Mesendoderm (in vitro differentiated cells): ENCODE measurements around the gene CCSER1.

Source experiments
- DNase-seq: peaks from one replicate; pipeline ENCODE4 v3.0.0; 2013
- H2AK5ac ChIP-seq: 2 replicates; pipeline ENCODE4 v1.6.1; 2013; ENCODE audit warnings: low read length, inconsistent platforms
- H2BK120ac ChIP-seq: 2 replicates; pipeline ENCODE4 v1.6.1; 2013; ENCODE audit warnings: low read depth, mild to moderate bottlenecking, low read length, moderate library complexity, mixed read lengths
- H2BK15ac ChIP-seq: replicated peaks from 2 replicates; pipeline ENCODE4 v1.6.1; 2013; ENCODE audit warnings: low read depth, mild to moderate bottlenecking, moderate library complexity
- H2BK5ac ChIP-seq: 2 replicates; pipeline ENCODE4 v1.6.1; 2013; ENCODE audit warnings: low read length, inconsistent platforms
- H3K18ac ChIP-seq: 2 replicates; pipeline ENCODE4 v1.6.1; 2013; ENCODE audit warnings: mild to moderate bottlenecking, low read length, mixed read lengths
- H3K23ac ChIP-seq: one replicate; pipeline ENCODE4 v1.6.1; 2013; ENCODE audit warnings: low read length
- H3K27ac ChIP-seq: 2 replicates; pipeline ENCODE4 v1.5.1; 2013; ENCODE audit warnings: low read depth, mild to moderate bottlenecking, inconsistent platforms, low read length, moderate library complexity
- H3K27me3 ChIP-seq: 2 replicates; pipeline ENCODE4 v1.6.1; 2013; ENCODE audit warnings: low read length, control low read depth, mild to moderate bottlenecking, inconsistent platforms; ENCODE audit not compliant: insufficient read depth, poor library complexity
- H3K36me3 ChIP-seq: 2 replicates; pipeline ENCODE4 v1.6.1; 2013; ENCODE audit warnings: low read length, inconsistent platforms; ENCODE audit not compliant: control insufficient read depth, insufficient read depth
- H3K4ac ChIP-seq: one replicate; pipeline ENCODE4 v1.6.1; 2013; ENCODE audit warnings: low read depth, mild to moderate bottlenecking, low read length, moderate library complexity
- H3K4me1 ChIP-seq: 2 replicates; pipeline ENCODE4 v1.6.1; 2013; ENCODE audit warnings: low read depth, low read length, inconsistent platforms; ENCODE audit not compliant: control insufficient read depth
- H3K4me2 ChIP-seq: 2 replicates; pipeline ENCODE4 v1.6.1; 2013; ENCODE audit warnings: low read length
- H3K4me3 ChIP-seq: 2 replicates; pipeline ENCODE4 v1.5.1; 2013; ENCODE audit warnings: mild to moderate bottlenecking, low read length
- H3K56ac ChIP-seq: one replicate; pipeline ENCODE4 v1.6.1; 2013; ENCODE audit warnings: low read length
- H3K79me1 ChIP-seq: 2 replicates; pipeline ENCODE4 v1.6.1; 2013; ENCODE audit warnings: low read length, inconsistent platforms
- H3K79me2 ChIP-seq: 2 replicates; pipeline ENCODE4 v1.6.1; 2013; ENCODE audit warnings: mild to moderate bottlenecking, low read length; ENCODE audit not compliant: control insufficient read depth, insufficient read depth
- H3K9ac ChIP-seq: 2 replicates; pipeline ENCODE4 v1.6.1; 2013; ENCODE audit warnings: low read length, inconsistent platforms
- H4K5ac ChIP-seq: one replicate; pipeline ENCODE4 v1.6.1; 2013; ENCODE audit warnings: low read length
- H4K8ac ChIP-seq: one replicate; pipeline ENCODE4 v1.6.1; 2013; ENCODE audit warnings: low read depth, mild to moderate bottlenecking, control low read depth, low read length, moderate library complexity
- whole genome bisulfite sequencing: extraction: QIAGEN DNeasy Blood & Tissue Kit; methylation state at CpG from one replicate; pipeline ENCODE4 v1.1.7; 2013; ENCODE audit warnings: low lambda C conversion rate, missing lambda C conversion rate; ENCODE audit not compliant: insufficient coverage; ENCODE audit errors: extremely low coverage; 5-methylcytosine and 5-hydroxymethylcytosine counted together

CCSER1 gene

GRCh38 chr4:91118597-91118996, 991.4 kb downstream of the CCSER1 start:
- Histone ChIP-seq H3K4me1 (no peaks in the 10 kb centered on the region), H2BK5ac (no peak overlapping the region), H2BK120ac (no peak overlapping the region), H3K79me1 (no peaks in the 10 kb centered on the region), H3K18ac (no peak overlapping the region), H3K79me2 (no peaks in the 10 kb centered on the region), H3K4me2 (no peak overlapping the region), H2BK15ac (no peak overlapping the region), H3K36me3 (no peaks in the 10 kb centered on the region), H3K9ac (no peak overlapping the region), H3K56ac (no peak overlapping the region), H4K8ac (no peak overlapping the region), H4K5ac (no peak overlapping the region), H3K4me3 (no peak overlapping the region), H3K4ac (no peak overlapping the region), H3K27me3 (no peaks in the 10 kb centered on the region), H2AK5ac (no peak overlapping the region), H3K27ac (no peak overlapping the region), H3K23ac (no peak overlapping the region)
- DNase-seq, result no peak

DNA sequence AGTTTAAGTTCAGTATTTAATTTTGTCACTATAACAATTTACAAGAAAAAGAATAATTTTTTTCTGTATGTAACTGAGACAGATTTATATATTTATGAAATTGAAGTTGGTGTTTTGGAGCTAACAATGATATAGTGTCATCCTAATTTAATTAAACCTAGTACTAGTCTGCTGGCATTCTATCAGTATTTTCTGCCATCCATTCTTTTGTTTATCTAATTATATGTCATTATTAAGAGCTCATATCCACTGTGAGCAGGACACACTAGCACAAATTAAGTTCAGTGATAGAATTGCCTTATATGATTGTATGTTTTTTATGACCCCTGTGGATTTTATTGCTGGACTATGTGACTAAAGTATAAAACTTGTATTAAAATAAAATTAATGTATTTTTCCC, 996.5 kb downstream of the CCSER1 start:
- Histone ChIP-seq H2BK5ac (no peak overlapping the region), H2AK5ac (no peak overlapping the region), H3K4me3 (no peak overlapping the region), H3K4me1 (peaks cover 3% of the 10 kb centered on the region), H2BK120ac (no peak overlapping the region), H3K79me1 (no peaks in the 10 kb centered on the region), H3K18ac (no peak overlapping the region), H2BK15ac (no peak overlapping the region), H3K4me2 (no peak overlapping the region), H4K5ac (no peak overlapping the region), H3K27ac (no peak overlapping the region), H3K56ac (no peak overlapping the region), H3K36me3 (no peaks in the 10 kb centered on the region), H3K4ac (no peak overlapping the region), H3K27me3 (no peaks in the 10 kb centered on the region), H3K79me2 (no peaks in the 10 kb centered on the region), H3K9ac (no peak overlapping the region), H3K23ac (no peak overlapping the region), H4K8ac (no peak overlapping the region)
- DNase-seq, result no peak

DNA sequence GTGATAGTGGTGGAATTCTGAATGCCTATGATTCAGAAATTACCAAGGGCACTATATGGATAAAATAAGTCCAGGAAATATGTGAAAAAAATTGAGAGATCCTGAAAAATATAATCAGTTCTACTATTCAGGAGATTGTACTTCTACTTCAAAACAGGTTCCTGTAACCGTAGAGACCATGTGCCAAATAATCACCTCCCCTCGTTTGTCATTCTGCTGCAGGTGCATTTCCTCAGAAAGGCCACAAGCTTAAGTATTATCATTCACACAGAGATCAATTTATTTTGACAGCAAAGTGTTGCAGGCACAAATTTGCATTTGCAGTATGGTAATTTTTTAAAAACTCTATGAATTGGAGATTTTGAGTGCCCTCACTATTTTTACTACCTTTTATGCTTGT, 1000.0 kb downstream of the CCSER1 start:
- Histone ChIP-seq H3K4me3 (no peak overlapping the region), H3K4me1 (peaks cover 3% of the 10 kb centered on the region), H3K4ac (no peak overlapping the region), H3K27me3 (no peaks in the 10 kb centered on the region), H4K8ac (no peak overlapping the region), H3K18ac (no peak overlapping the region), H3K27ac (no peak overlapping the region), H2BK15ac (peak overlapping the region; percentile 64), H3K9ac (no peak overlapping the region), H2BK120ac (no peak overlapping the region), H3K79me1 (no peaks in the 10 kb centered on the region), H2AK5ac (no peak overlapping the region), H3K79me2 (no peaks in the 10 kb centered on the region), H3K36me3 (no peaks in the 10 kb centered on the region), H4K5ac (no peak overlapping the region), H2BK5ac (no peak overlapping the region), H3K23ac (no peak overlapping the region), H3K4me2 (no peak overlapping the region), H3K56ac (no peak overlapping the region)
- no peak for DNase-seq
- no CpG with 5 or more reads among the region's 2 CpGs for WGBS

GRCh38 chr4:91127831-91128230, 1000.6 kb downstream of the CCSER1 start:
- Histone ChIP-seq H3K4me2 (no peak overlapping the region), H3K36me3 (no peaks in the 10 kb centered on the region), H3K4me1 (peaks cover 3% of the 10 kb centered on the region), H3K4ac (no peak overlapping the region), H2BK15ac (no peak overlapping the region), H4K8ac (no peak overlapping the region), H2BK5ac (no peak overlapping the region), H2BK120ac (no peak overlapping the region), H3K79me1 (no peaks in the 10 kb centered on the region), H3K9ac (no peak overlapping the region), H3K79me2 (no peaks in the 10 kb centered on the region), H4K5ac (no peak overlapping the region), H3K23ac (no peak overlapping the region), H3K27me3 (no peaks in the 10 kb centered on the region), H3K56ac (no peak overlapping the region), H2AK5ac (no peak overlapping the region), H3K18ac (no peak overlapping the region), H3K27ac (no peak overlapping the region), H3K4me3 (no peak overlapping the region)
- WGBS, result no CpG with 5 or more reads among the region's 1 CpG
- DNase-seq, result peak; percentile 93

DNA sequence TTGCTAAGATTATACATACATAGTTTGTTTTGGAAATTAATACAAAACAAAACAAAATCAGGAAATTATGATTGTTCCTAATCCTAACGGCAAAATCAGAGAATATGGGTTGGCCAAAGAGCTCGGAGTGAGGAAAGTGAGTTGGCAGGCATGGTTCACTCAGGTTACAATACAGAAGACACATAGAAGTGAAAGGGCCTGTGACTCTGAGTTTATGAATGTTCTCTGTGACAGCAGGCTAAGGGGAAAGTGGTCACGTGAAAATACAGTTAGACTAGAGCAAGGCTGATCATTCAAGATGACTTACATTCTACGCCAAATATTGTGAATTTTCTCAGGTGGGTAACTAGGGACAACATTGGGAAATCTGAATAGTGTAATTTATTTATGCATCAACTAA, 1001.3 kb downstream of the CCSER1 start:
- H3K4me1 ChIP-seq, result peaks cover 3% of the 10 kb centered on the region
- peak overlapping the region; percentile 96 for H2BK15ac ChIP-seq
- H3K4me3 ChIP-seq, result no peak overlapping the region
- H2BK5ac ChIP-seq, result no peak overlapping the region
- H2AK5ac ChIP-seq, result no peak overlapping the region
- no peak overlapping the region for H4K8ac ChIP-seq
- no peak overlapping the region for H3K4me2 ChIP-seq
- H3K9ac ChIP-seq, result no peak overlapping the region
- no peak overlapping the region for H3K23ac ChIP-seq
- no peak overlapping the region for H3K4ac ChIP-seq
- DNase-seq, result no peak
- H3K79me2 ChIP-seq, result no peaks in the 10 kb centered on the region
- no peak overlapping the region for H2BK120ac ChIP-seq
- H3K36me3 ChIP-seq, result no peaks in the 10 kb centered on the region
- H3K27me3 ChIP-seq, result no peaks in the 10 kb centered on the region
- H3K18ac ChIP-seq, result no peak overlapping the region
- H3K27ac ChIP-seq, result no peak overlapping the region
- H4K5ac ChIP-seq, result no peak overlapping the region
- H3K56ac ChIP-seq, result no peak overlapping the region
- no CpG with 5 or more reads among the region's 4 CpGs for WGBS
- no peaks in the 10 kb centered on the region for H3K79me1 ChIP-seq

- no peak for DNase-seq
- Histone ChIP-seq H3K4ac (no peak overlapping the region), H3K79me1 (no peaks in the 10 kb centered on the region), H3K56ac (no peak overlapping the region), H2BK5ac (no peak overlapping the region), H2BK120ac (no peak overlapping the region), H3K27me3 (no peaks in the 10 kb centered on the region), H3K23ac (no peak overlapping the region), H3K79me2 (no peaks in the 10 kb centered on the region), H3K4me3 (no peak overlapping the region), H3K4me1 (no peaks in the 10 kb centered on the region), H4K8ac (no peak overlapping the region), H3K36me3 (no peaks in the 10 kb centered on the region), H2BK15ac (no peak overlapping the region), H3K18ac (no peak overlapping the region), H4K5ac (no peak overlapping the region), H3K4me2 (no peak overlapping the region), H3K27ac (no peak overlapping the region), H3K9ac (no peak overlapping the region), H2AK5ac (no peak overlapping the region)
- no CpG with 5 or more reads among the region's 6 CpGs for WGBS
Measured at GRCh38 chr4:91147067-91147466, 1019.9 kb downstream of the CCSER1 start.
